ENCODE results near the gene MYMX. TPM values are rescaled to one million over a fixed set of nuclear protein-coding genes. Genes with fewer than 3 reads are reported as not detected.

The MYMX gene
- total and polyA plus RNA-seq, 2 of the 13 experiments (the other 11 are each of a cell fraction or from before 2014, with no cell fraction given), result not detected

DNA sequence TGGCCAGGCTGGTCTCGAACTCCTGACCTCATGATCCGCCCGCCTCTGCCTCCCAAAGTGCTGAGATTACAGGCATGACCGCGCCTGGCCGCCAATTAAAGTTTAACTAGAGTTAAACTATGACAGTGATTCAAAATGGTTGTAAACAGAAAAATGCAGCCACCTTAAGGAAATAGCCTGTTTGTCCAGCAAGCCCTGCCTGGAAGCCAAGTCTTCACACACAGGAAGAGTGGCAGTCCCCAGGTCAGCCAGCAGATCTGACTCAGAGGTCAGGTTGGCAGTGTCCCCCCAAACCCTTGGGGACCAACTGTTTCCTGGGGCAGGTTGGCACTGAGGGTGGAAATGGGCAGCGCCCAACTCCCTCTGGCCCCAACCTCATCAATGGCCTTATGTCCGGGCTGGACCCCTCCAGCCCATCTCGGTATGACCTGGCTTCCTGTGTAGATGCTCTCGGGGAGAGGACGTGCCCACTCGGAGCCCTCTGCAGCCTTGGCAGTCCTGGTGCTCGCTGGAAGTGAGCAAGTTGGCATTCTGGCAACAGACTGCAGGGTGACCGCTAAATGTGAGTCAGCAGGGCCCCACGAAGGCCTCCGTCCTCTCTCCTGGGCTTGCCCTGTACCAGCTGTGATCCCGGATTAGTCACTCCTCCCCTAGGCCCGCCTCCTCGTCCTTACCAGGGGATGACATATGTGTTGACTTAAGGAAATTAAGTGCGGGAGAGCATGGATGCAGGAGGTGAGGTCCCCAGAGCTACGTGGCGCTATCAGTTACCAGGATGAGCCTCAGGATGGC lies 20.5 kb downstream of the MYMX start (continued):
- TF ChIP-seq, protein P1, sequence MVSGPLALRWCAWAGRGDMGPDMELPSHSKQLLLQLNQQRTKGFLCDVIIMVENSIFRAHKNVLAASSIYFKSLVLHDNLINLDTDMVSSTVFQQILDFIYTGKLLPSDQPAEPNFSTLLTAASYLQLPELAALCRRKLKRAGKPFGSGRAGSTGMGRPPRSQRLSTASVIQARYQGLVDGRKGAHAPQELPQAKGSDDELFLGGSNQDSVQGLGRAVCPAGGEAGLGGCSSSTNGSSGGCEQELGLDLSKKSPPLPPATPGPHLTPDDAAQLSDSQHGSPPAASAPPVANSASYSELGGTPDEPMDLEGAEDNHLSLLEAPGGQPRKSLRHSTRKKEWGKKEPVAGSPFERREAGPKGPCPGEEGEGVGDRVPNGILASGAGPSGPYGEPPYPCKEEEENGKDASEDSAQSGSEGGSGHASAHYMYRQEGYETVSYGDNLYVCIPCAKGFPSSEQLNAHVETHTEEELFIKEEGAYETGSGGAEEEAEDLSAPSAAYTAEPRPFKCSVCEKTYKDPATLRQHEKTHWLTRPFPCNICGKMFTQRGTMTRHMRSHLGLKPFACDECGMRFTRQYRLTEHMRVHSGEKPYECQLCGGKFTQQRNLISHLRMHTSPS (CRISPR knock-in tag; IDR thresholded peaks at IDR 0.05; ENCODE audit: low read depth), result peak; percentile 99
- TF ChIP-seq, protein P2, sequence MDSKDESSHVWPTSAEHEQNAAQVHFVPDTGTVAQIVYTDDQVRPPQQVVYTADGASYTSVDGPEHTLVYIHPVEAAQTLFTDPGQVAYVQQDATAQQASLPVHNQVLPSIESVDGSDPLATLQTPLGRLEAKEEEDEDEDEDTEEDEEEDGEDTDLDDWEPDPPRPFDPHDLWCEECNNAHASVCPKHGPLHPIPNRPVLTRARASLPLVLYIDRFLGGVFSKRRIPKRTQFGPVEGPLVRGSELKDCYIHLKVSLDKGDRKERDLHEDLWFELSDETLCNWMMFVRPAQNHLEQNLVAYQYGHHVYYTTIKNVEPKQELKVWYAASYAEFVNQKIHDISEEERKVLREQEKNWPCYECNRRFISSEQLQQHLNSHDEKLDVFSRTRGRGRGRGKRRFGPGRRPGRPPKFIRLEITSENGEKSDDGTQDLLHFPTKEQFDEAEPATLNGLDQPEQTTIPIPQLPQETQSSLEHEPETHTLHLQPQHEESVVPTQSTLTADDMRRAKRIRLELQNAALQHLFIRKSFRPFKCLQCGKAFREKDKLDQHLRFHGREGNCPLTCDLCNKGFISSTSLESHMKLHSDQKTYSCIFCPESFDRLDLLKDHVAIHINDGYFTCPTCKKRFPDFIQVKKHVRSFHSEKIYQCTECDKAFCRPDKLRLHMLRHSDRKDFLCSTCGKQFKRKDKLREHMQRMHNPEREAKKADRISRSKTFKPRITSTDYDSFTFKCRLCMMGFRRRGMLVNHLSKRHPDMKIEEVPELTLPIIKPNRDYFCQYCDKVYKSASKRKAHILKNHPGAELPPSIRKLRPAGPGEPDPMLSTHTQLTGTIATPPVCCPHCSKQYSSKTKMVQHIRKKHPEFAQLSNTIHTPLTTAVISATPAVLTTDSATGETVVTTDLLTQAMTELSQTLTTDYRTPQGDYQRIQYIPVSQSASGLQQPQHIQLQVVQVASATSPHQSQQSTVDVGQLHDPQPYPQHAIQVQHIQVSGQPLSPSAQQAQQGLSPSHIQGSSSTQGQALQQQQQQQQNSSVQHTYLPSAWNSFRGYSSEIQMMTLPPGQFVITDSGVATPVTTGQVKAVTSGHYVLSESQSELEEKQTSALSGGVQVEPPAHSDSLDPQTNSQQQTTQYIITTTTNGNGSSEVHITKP (CRISPR knock-in tag; IDR thresholded peaks at IDR 0.05; ENCODE audit: low read depth), result peak; percentile 42; the same call in 1 of the 2 replicates
- TF ChIP-seq ZNF572 (CRISPR knock-in tag; IDR thresholded peaks at IDR 0.05), result peak; percentile 54; the same call in 1 of the 2 replicates
- TF ChIP-seq, protein P3, sequence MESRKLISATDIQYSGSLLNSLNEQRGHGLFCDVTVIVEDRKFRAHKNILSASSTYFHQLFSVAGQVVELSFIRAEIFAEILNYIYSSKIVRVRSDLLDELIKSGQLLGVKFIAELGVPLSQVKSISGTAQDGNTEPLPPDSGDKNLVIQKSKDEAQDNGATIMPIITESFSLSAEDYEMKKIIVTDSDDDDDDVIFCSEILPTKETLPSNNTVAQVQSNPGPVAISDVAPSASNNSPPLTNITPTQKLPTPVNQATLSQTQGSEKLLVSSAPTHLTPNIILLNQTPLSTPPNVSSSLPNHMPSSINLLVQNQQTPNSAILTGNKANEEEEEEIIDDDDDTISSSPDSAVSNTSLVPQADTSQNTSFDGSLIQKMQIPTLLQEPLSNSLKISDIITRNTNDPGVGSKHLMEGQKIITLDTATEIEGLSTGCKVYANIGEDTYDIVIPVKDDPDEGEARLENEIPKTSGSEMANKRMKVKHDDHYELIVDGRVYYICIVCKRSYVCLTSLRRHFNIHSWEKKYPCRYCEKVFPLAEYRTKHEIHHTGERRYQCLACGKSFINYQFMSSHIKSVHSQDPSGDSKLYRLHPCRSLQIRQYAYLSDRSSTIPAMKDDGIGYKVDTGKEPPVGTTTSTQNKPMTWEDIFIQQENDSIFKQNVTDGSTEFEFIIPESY (CRISPR knock-in tag; IDR thresholded peaks at IDR 0.05), result 0 out of 2 replicates have a peak, but pooled peaks have one; percentile 32
- TF ChIP-seq, protein P4, sequence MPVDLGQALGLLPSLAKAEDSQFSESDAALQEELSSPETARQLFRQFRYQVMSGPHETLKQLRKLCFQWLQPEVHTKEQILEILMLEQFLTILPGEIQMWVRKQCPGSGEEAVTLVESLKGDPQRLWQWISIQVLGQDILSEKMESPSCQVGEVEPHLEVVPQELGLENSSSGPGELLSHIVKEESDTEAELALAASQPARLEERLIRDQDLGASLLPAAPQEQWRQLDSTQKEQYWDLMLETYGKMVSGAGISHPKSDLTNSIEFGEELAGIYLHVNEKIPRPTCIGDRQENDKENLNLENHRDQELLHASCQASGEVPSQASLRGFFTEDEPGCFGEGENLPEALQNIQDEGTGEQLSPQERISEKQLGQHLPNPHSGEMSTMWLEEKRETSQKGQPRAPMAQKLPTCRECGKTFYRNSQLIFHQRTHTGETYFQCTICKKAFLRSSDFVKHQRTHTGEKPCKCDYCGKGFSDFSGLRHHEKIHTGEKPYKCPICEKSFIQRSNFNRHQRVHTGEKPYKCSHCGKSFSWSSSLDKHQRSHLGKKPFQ (CRISPR knock-in tag; IDR thresholded peaks at IDR 0.05; ENCODE audit: insufficient replicate concordance), result peak; percentile 2
- 0 out of 2 replicates have a peak, but pooled peaks have one; percentile 44 for TF ChIP-seq NR2F6 (IDR thresholded peaks at IDR 0.05)
- TF ChIP-seq NR2F6 (CRISPR knock-in tag; IDR thresholded peaks at IDR 0.05), result peak; percentile 46; the same call in 1 of the 2 replicates
- TF ChIP-seq ZNF850 (CRISPR knock-in tag; conservative IDR thresholded peaks at IDR 0.05), result peak; percentile 85; the same call in 1 of the 2 replicates
- TF ChIP-seq RFXAP (CRISPR knock-in tag; IDR thresholded peaks at IDR 0.05; ENCODE audit: borderline replicate concordance), result peak; percentile 32; the same call in 1 of the 2 replicates
- peak; percentile 49; the same call in 1 of the 2 replicates for TF ChIP-seq BRD4 (CRISPR knock-in tag; IDR thresholded peaks at IDR 0.05)
- TF ChIP-seq PCBP1 (IDR thresholded peaks at IDR 0.05; ENCODE audit: borderline replicate concordance, low read depth, low read length), result no peak
- TF ChIP-seq, protein P5, sequence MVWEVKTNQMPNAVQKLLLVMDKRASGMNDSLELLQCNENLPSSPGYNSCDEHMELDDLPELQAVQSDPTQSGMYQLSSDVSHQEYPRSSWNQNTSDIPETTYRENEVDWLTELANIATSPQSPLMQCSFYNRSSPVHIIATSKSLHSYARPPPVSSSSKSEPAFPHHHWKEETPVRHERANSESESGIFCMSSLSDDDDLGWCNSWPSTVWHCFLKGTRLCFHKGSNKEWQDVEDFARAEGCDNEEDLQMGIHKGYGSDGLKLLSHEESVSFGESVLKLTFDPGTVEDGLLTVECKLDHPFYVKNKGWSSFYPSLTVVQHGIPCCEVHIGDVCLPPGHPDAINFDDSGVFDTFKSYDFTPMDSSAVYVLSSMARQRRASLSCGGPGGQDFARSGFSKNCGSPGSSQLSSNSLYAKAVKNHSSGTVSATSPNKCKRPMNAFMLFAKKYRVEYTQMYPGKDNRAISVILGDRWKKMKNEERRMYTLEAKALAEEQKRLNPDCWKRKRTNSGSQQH (CRISPR knock-in tag; IDR thresholded peaks at IDR 0.05; ENCODE audit: low read depth), result no peak
- TF ChIP-seq CREM (IDR thresholded peaks at IDR 0.05), result 0 out of 2 replicates have a peak, but pooled peaks have one; percentile 37
- TF ChIP-seq CREM (CRISPR knock-in tag; IDR thresholded peaks at IDR 0.05), result no peak
